Endothelial cell of umbilical vein (primary cell): Measurements from ENCODE around the gene HIGD1C. TPM values are rescaled to one million over a fixed set of nuclear protein-coding genes. Genes with fewer than 3 reads are reported as not detected.

Experiments
- BruUV-seq: library from RNA; stranded (reverse); fragments of 400-500 nt; replicated peaks from 2 replicates; lab custom pipeline; 2021; lab: Mats Ljungman, UMichigan
- CTCF ChIA-PET: fragments of 300-600, 350-600 bp; sonication (Branson Sonifier 250); formaldehyde crosslinking; loops from one replicate; lab custom pipeline; 2021; ENCODE audit warnings: antibody characterized with exemption, inconsistent platforms; lab: Charles Lee
- POLR2A ChIA-PET: fragments of 300-600, 350-600 bp; sonication (Branson Sonifier 250); formaldehyde crosslinking; loops from one replicate; lab custom pipeline; 2021; ENCODE audit warnings: antibody characterized with exemption, inconsistent platforms; lab: Charles Lee
- DNase-seq: peaks from one replicate; pipeline ENCODE4 v3.0.0-alpha.2; 2011; ENCODE audit warnings: low read depth, low spot score
- FAIRE-seq: peaks from 2 replicates; lab custom pipeline; 2011; peaks lifted over from hg19 to GRCh38; lab: Jason Lieb, UNC
- H2AFZ ChIP-seq: 2 replicates; pipeline ENCODE4 v1.6.0; 2012; ENCODE audit warnings: low read depth, low read length, control low read depth, inconsistent platforms
- H3K27ac ChIP-seq: 2 replicates; pipeline ENCODE4 v1.5.1; 2011; ENCODE audit warnings: low read depth, mild to moderate bottlenecking, control low read depth, low read length, moderate library complexity; ENCODE audit not compliant: insufficient read depth
- H3K27me3 ChIP-seq, 2 experiments: 2 replicates each; pipeline versions ENCODE4 v1.6.0 to v1.6.1; 2011; ENCODE audit warnings: low read length in 2 of 2, mixed read lengths in 1 of 2; ENCODE audit not compliant: control insufficient read depth in 2 of 2, insufficient read depth in 2 of 2
- H3K36me3 ChIP-seq, 2 experiments: 2 replicates in 1 of 2; 3 replicates in 1 of 2; pipeline ENCODE4 v1.5.1; 2011; ENCODE audit warnings: low read length in 2 of 2, mild to moderate bottlenecking in 1 of 2, moderate library complexity in 1 of 2; ENCODE audit not compliant: control insufficient read depth in 2 of 2, insufficient read depth in 2 of 2; ENCODE audit errors: extremely low read depth in 1 of 2
- H3K4me1 ChIP-seq: 3 replicates; pipeline ENCODE4 v1.5.1; 2011; ENCODE audit warnings: mild to moderate bottlenecking, low read length; ENCODE audit not compliant: control insufficient read depth, insufficient read depth; ENCODE audit errors: extremely low read depth
- H3K4me2 ChIP-seq: 2 replicates; pipeline ENCODE4 v1.6.1; 2011; ENCODE audit warnings: low read length, control low read depth, mixed read lengths; ENCODE audit not compliant: insufficient read depth
- H3K4me3 ChIP-seq, 3 experiments: fragments of 200-600 bp in 1 of 3; sonication (generic), shearing (Covaris generic) in 1 of 3; replicated peaks in 1 of 3; 2 replicates each; pipeline ENCODE4 v1.5.1; 2011 to 2016; ENCODE audit warnings: control low read depth in 3 of 3, low read length in 3 of 3, mild to moderate bottlenecking in 2 of 3, inconsistent platforms in 1 of 3, low read depth in 1 of 3, moderate library complexity in 1 of 3; ENCODE audit not compliant: insufficient read depth in 1 of 3
- H3K79me2 ChIP-seq: 2 replicates; pipeline ENCODE4 v1.6.0; 2012; ENCODE audit warnings: low read length, inconsistent platforms; ENCODE audit not compliant: control insufficient read depth, insufficient read depth
- H3K9ac ChIP-seq: replicated peaks from 2 replicates; pipeline ENCODE3; 2011; ENCODE audit warnings: low read length, control low read depth; ENCODE audit not compliant: insufficient read depth; ENCODE audit errors: extremely low read depth
- H3K9me1 ChIP-seq: replicated peaks from 3 replicates; pipeline ENCODE4 v1.6.0; 2011; ENCODE audit warnings: mild to moderate bottlenecking, low read length; ENCODE audit not compliant: control insufficient read depth, insufficient read depth; ENCODE audit errors: extremely low read depth
- H3K9me3 ChIP-seq: replicated peaks from 2 replicates; pipeline ENCODE4 v1.5.1; 2012; ENCODE audit warnings: low read length, inconsistent platforms; ENCODE audit not compliant: control insufficient read depth, insufficient read depth
- H4K20me1 ChIP-seq: replicated peaks from 2 replicates; pipeline ENCODE3; 2011; ENCODE audit warnings: mild to moderate bottlenecking, low read length; ENCODE audit not compliant: control insufficient read depth, insufficient read depth; ENCODE audit errors: extremely low read depth
- CTCF ChIP-seq, 2 donors: IDR thresholded peaks; 1 replicate in 1 of 2; 2 replicates in 1 of 2; pipeline ENCODE4 v1.5.1; 2011; ENCODE audit warnings: low read length in 2 of 2, mild to moderate bottlenecking in 2 of 2, moderate library complexity in 2 of 2, control low read depth in 1 of 2, inconsistent platforms in 1 of 2, low read depth in 1 of 2; ENCODE audit not compliant: insufficient read depth in 1 of 2; ENCODE audit errors: extremely low read depth in 1 of 2
- EZH2 ChIP-seq: IDR thresholded peaks from 2 replicates; pipeline ENCODE4 v1.6.1; 2012; ENCODE audit warnings: borderline replicate concordance, low read depth, mild to moderate bottlenecking, moderate library complexity, low read length, inconsistent platforms; ENCODE audit not compliant: severe bottlenecking
- FOS ChIP-seq: IDR thresholded peaks from 2 replicates; pipeline ENCODE4 v1.6.1; 2011; ENCODE audit warnings: mild to moderate bottlenecking, low read length, moderate library complexity, borderline replicate concordance; ENCODE audit not compliant: insufficient read depth
- GATA2 ChIP-seq: IDR thresholded peaks from 2 replicates; pipeline ENCODE4 v1.7.0; 2011; ENCODE audit warnings: low read depth, mild to moderate bottlenecking, moderate library complexity, mixed read lengths, low read length; ENCODE audit not compliant: insufficient read length, insufficient read depth
- JUN ChIP-seq: IDR thresholded peaks from 2 replicates; pipeline ENCODE4 v1.6.1; 2011; ENCODE audit warnings: borderline replicate concordance, low read depth; ENCODE audit not compliant: insufficient read length, insufficient read depth
- MAX ChIP-seq: IDR thresholded peaks from 2 replicates; pipeline ENCODE4 v1.6.1; 2011; ENCODE audit not compliant: insufficient read depth, insufficient read length
- MYC ChIP-seq: IDR thresholded peaks from one replicate; pipeline ENCODE4 v1.6.1; 2011; ENCODE audit warnings: mild to moderate bottlenecking, low read depth, low read length
- POLR2A ChIP-seq: IDR thresholded peaks from 2 replicates; pipeline ENCODE4 v1.6.1; 2012; ENCODE audit warnings: low read depth, mild to moderate bottlenecking, control low read depth, low read length
- POLR2AphosphoS5 ChIP-seq: IDR thresholded peaks from 2 replicates; pipeline ENCODE4 v1.6.1; 2012; ENCODE audit warnings: low read depth, mild to moderate bottlenecking, control low read depth, low read length, moderate library complexity; ENCODE audit not compliant: insufficient read depth
- dilution Hi-C: fragments of 300-500 bp; cut with MboI; formaldehyde crosslinking; loops from one replicate; pipeline ENCODE4 v1.15.0; 2019; ENCODE audit warnings: low sequenced_read_pairs; ENCODE audit not compliant: extremely low pct_ligation_motif_present
- intact Hi-C: fragments of 100-400 bp; cut with micrococcal nuclease; formaldehyde crosslinking; loops from one replicate; pipeline ENCODE4 v1.10.0; 2022
- polyA plus RNA-seq, 4 experiments: library from polyadenylated mRNA; depleted of rRNA in 3 of 4; stranded (reverse) in 3 of 4; unstranded in 1 of 4; fragments of >200 nt; gene quantifications; 2 replicates each; pipeline versions ENCODE4 v1.2.1 to v1.2.3, GENCODE V29; 2011 to 2012; ENCODE audit warnings: missing spikeins in 1 of 4
- total RNA-seq: library from RNA; stranded (reverse); gene quantifications from 2 replicates; pipeline ENCODE4 v1.2.3, GENCODE V29; 2021

The HIGD1C gene
- total and polyA plus RNA-seq, 2 donors (not counting 3 experiments of a cell fraction or from before 2014, with no cell fraction given) = not detected

GRCh38 chr12:50955288-50955687 is 2.9 kb downstream of the HIGD1C start:
- CTCF ChIA-PET = interaction anchor here (1.2 kb wide), 1 partner anchor 190 kb away, joined by 3 read pairs; no protein-coding TSS in a partner anchor
- BruUV-seq = no TSS peak
- intact Hi-C loops = no loop called here

More at GRCh38 chr12:50955288-50955687, 2.9 kb downstream of the HIGD1C start:
- Histone ChIP-seq H2AFZ (no peak overlapping the region), H3K4me3 (no peak overlapping the region), H3K9me1 (no peaks in the 10 kb centered on the region), H3K27me3 (no peaks in the 10 kb centered on the region), H3K79me2 (no peaks in the 10 kb centered on the region), H3K4me2 (no peak overlapping the region), H4K20me1 (no peaks in the 10 kb centered on the region), H3K27ac (no peak overlapping the region), H3K9me3 (no peaks in the 10 kb centered on the region), H3K36me3 (no peaks in the 10 kb centered on the region), H3K4me1 (no peaks in the 10 kb centered on the region), H3K9ac (no peak overlapping the region)
- DNase-seq (no peak), FAIRE-seq (no peak)
- dilution Hi-C loops = no loop called here
- TF ChIP-seq MYC = no peak
- TF ChIP-seq GATA2 = no peak
- no peak for TF ChIP-seq POLR2A
- no peak for TF ChIP-seq CTCF (IDR thresholded peaks at IDR 0.05; ENCODE audit: extremely low read depth in 1 of 2, insufficient read depth in 1 of 2, low read depth in 1 of 2, low read length in 2 of 2)
- TF ChIP-seq FOS = no peak
- TF ChIP-seq EZH2 = no peak
- no peak for TF ChIP-seq JUN
- no peak for TF ChIP-seq MAX
- TF ChIP-seq POLR2AphosphoS5 = no peak
- POLR2A ChIA-PET = no interaction called here
